CD4-positive, alpha-beta memory T cell (primary cell): ENCODE measurements around the gene MAPK8IP3. TPM values are rescaled to one million over a fixed set of nuclear protein-coding genes. Genes with fewer than 3 reads are reported as not detected.

Experiments
- CTCF ChIA-PET: fragments of 350-600 bp; sonication (Branson Sonifier 250); formaldehyde crosslinking; loops from one replicate; lab custom pipeline; 2021; ENCODE audit warnings: inconsistent platforms; ENCODE audit not compliant: partially characterized antibody; lab: Charles Lee
- POLR2A ChIA-PET: fragments of 350-600 bp; sonication (Branson Sonifier 250); formaldehyde crosslinking; loops from one replicate; lab custom pipeline; 2021; ENCODE audit not compliant: partially characterized antibody; lab: Charles Lee
- DNase-seq, 5 donors: peaks; one replicate each; pipeline versions ENCODE4 v3.0.0 to v3.0.0-alpha.2; 2020 to 2022; ENCODE audit warnings: mixed read lengths in 1 of 5
- H3K27ac ChIP-seq: one replicate; pipeline ENCODE4 v1.7.0; 2013; ENCODE audit warnings: low read depth, low read length
- H3K27me3 ChIP-seq: 2 replicates; pipeline ENCODE4 v1.7.0; 2013; ENCODE audit warnings: mild to moderate bottlenecking, low read length, moderate library complexity; ENCODE audit not compliant: insufficient read depth
- H3K36me3 ChIP-seq: 2 replicates; pipeline ENCODE4 v1.7.0; 2013; ENCODE audit warnings: mild to moderate bottlenecking, low read length, moderate library complexity; ENCODE audit not compliant: insufficient read depth
- H3K4me1 ChIP-seq: 2 replicates; pipeline ENCODE4 v1.7.0; 2013; ENCODE audit warnings: mild to moderate bottlenecking, low read length, moderate library complexity; ENCODE audit not compliant: insufficient read depth
- H3K4me3 ChIP-seq, 2 donors: one replicate each; pipeline ENCODE4 v1.7.0; 2013; ENCODE audit warnings: low read length in 2 of 2, mild to moderate bottlenecking in 1 of 2
- H3K9me3 ChIP-seq, 2 donors: one replicate each; pipeline ENCODE4 v1.7.0; 2013; ENCODE audit warnings: low read length in 2 of 2, control low read depth in 1 of 2; ENCODE audit not compliant: control insufficient read depth in 1 of 2
- H3K27ac Mint-ChIP-seq, 7 donors: one replicate each; pipeline ENCODE4 v1.8.0; 2020 to 2021; ENCODE audit warnings: mixed read lengths in 7 of 7, mild to moderate bottlenecking in 6 of 7, inconsistent platforms in 3 of 7, moderate library complexity in 3 of 7
- H3K27me3 Mint-ChIP-seq, 2 donors: one replicate each; pipeline ENCODE4 v1.8.0; 2020 to 2021; ENCODE audit warnings: mixed read lengths in 2 of 2
- H3K36me3 Mint-ChIP-seq, 2 donors: one replicate each; pipeline ENCODE4 v1.8.0; 2020 to 2021; ENCODE audit warnings: mixed read lengths in 2 of 2, inconsistent platforms in 1 of 2, mild to moderate bottlenecking in 1 of 2
- H3K4me1 Mint-ChIP-seq, 4 donors: one replicate each; pipeline ENCODE4 v1.8.0; 2020 to 2021; ENCODE audit warnings: mixed read lengths in 4 of 4, mild to moderate bottlenecking in 1 of 4
- H3K4me3 Mint-ChIP-seq, 8 donors: one replicate each; pipeline ENCODE4 v1.8.0; 2020 to 2021; ENCODE audit warnings: mixed read lengths in 8 of 8, mild to moderate bottlenecking in 7 of 8, moderate library complexity in 6 of 8, inconsistent platforms in 3 of 8
- H3K9me3 Mint-ChIP-seq, 8 donors: one replicate each; pipeline ENCODE4 v1.8.0; 2020 to 2021; ENCODE audit warnings: mixed read lengths in 8 of 8, mild to moderate bottlenecking in 5 of 8, inconsistent platforms in 3 of 8, moderate library complexity in 1 of 8
- intact Hi-C: fragments of 100-400 bp; cut with micrococcal nuclease; formaldehyde crosslinking; loops from one replicate; pipeline ENCODE4 v1.15.1; 2023
- polyA plus RNA-seq, 2 donors: library from polyadenylated mRNA; unstranded; fragments of 300-500 nt; fragmentation: Illumina TruSeq; gene quantifications; one replicate each; pipeline ENCODE4 v1.2.3, GENCODE V29; 2021
- total RNA-seq, 2 experiments: library from RNA; stranded (reverse); gene quantifications; one replicate each; pipeline ENCODE4 v1.2.3, GENCODE V29; 2021

Gene MAPK8IP3
- total and polyA plus RNA-seq, 4 experiments from 2014 or later: 0.86 to 248 (median 121) TPM

DNA sequence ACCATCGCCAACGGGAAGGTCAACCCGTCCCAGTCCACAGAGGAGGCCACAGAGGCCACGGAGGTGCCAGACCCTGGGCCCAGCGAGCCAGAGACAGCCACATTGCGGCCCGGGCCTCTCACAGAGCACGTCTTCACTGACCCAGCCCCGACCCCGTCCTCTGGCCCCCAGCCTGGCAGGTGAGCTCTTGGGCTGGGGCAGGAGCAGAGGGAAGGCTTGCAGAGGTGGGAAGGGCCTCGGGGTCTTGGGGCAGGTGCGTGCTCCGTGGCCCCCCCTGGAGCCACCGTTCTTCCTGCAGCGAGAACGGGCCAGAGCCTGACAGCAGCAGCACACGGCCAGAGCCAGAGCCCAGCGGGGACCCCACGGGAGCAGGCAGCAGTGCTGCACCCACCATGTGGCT, 60.2 kb downstream of the MAPK8IP3 start:
- no peaks in the 10 kb centered on the region for H3K9me3 Mint-ChIP-seq
- Histone ChIP-seq H3K27ac (no peak overlapping the region), H3K4me1 (peaks cover 7% of the 10 kb centered on the region), H3K9me3 (no peaks in the 10 kb centered on the region), H3K36me3 (peaks cover 24% of the 10 kb centered on the region), H3K27me3 (no peaks in the 10 kb centered on the region), H3K4me3 (no peak overlapping the region)
- H3K36me3 Mint-ChIP-seq: peaks cover 5 to 24% of the 10 kb centered on the region in 2 donors
- H3K27me3 Mint-ChIP-seq: no peaks in the 10 kb centered on the region
- no peak overlapping the region for H3K4me3 Mint-ChIP-seq
- intact Hi-C loops: no loop called here
- ChIA-PET POLR2A (interaction anchor here (11.4 kb wide), 1 partner anchor 14 kb away, joined by 185 read pairs; the partner anchor contains the start of genes NUBP2 and SPSB3), CTCF (no interaction called here)
- DNase-seq: no peak
- peaks cover 0 to 10% (median 4%) of the 10 kb centered on the region in 4 donors for H3K4me1 Mint-ChIP-seq
- no peak overlapping the region for H3K27ac Mint-ChIP-seq

DNA sequence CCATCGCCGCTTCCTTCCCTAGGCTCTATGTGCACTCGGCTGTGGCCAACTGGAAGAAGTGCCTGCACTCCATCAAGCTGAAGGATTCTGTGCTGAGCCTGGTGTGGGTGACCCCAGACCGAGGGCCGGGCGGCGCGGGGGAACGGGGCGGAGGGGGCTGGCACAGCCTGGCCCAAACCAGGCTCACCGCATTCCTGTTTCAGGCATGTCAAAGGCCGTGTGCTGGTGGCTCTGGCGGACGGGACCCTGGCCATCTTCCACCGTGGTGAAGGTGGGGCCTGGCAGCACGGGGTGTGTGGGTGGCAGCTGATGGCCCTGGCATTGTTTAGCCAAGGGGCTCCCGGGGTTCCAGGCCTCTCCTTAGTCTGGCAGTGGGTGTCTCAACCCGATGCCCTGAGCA, 60.7 kb downstream of the MAPK8IP3 start:
- H3K36me3 ChIP-seq: peaks cover 24% of the 10 kb centered on the region
- Mint-ChIP-seq H3K36me3 (peaks cover 4 to 22% of the 10 kb centered on the region in 2 donors), H3K4me1 (peaks cover under 1 to 10% (median 6%) of the 10 kb centered on the region in 4 donors), H3K27me3 (no peaks in the 10 kb centered on the region), H3K9me3 (no peaks in the 10 kb centered on the region), H3K27ac (peak overlapping the region in 1 of 7 donors; percentile 24), H3K4me3 (no peak overlapping the region)
- ChIA-PET CTCF (no interaction called here), POLR2A (interaction anchor here (9.4 to 11.4 kb wide), 2 partner anchors 14 to 60 kb away, joined by 66 to 185 read pairs; partner anchors contain the start of genes MAPK8IP3, NUBP2 and SPSB3)
- no peaks in the 10 kb centered on the region for H3K9me3 ChIP-seq
- H3K27ac ChIP-seq: no peak overlapping the region
- DNase-seq: no peak
- H3K4me3 ChIP-seq: no peak overlapping the region
- H3K27me3 ChIP-seq: no peaks in the 10 kb centered on the region
- H3K4me1 ChIP-seq: peaks cover 7% of the 10 kb centered on the region
- intact Hi-C loops: no loop called here

DNA sequence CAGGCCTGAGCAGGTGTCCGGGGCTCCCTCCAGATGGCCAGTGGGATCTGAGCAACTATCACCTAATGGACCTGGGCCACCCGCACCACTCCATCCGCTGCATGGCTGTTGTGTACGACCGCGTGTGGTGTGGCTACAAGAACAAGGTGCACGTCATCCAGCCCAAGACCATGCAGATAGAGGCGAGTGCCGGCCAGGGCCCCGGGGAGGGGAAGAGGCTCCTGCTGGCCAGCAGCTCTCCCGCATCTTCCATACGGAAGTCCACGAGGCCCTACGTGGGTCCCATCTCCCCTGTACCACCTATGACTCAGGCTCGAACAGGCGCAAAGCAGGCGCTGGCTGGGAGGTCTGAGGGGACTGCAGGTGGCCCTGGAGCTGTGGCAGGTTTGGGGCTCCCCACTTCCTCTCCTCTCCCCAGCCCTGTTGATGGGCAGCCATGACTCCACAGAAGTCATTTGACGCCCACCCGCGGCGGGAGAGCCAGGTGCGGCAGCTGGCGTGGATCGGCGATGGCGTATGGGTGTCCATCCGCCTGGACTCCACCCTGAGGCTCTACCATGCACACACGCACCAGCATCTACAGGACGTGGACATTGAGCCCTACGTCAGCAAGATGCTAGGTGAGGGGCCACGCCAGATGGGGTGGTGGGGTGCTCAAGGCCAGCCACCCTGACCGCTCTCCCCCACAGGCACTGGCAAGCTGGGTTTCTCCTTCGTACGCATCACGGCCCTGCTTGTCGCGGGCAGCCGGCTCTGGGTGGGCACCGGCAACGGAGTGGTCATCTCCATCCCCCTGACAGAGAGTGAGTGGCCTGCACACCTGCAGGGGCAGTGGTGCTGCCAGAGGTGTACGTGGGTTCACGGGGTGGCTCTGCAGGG, 61.4 kb downstream of the MAPK8IP3 start:
- Mint-ChIP-seq H3K27me3 (no peaks in the 10 kb centered on the region), H3K4me3 (no peak overlapping the region), H3K36me3 (peaks cover 4 to 26% of the 10 kb centered on the region in 2 donors), H3K9me3 (no peaks in the 10 kb centered on the region), H3K4me1 (peaks cover 6 to 17% (median 12%) of the 10 kb centered on the region in 4 donors), H3K27ac (peak overlapping the region in 1 of 7 donors; percentile 24)
- intact Hi-C loops: no loop called here
- Histone ChIP-seq H3K36me3 (peaks cover 21% of the 10 kb centered on the region), H3K9me3 (no peaks in the 10 kb centered on the region), H3K4me3 (no peak overlapping the region), H3K27ac (no peak overlapping the region), H3K27me3 (no peaks in the 10 kb centered on the region), H3K4me1 (peaks cover 13% of the 10 kb centered on the region)
- DNase-seq: no peak
- POLR2A ChIA-PET: interaction anchor here (9.4 to 11.4 kb wide), 2 partner anchors 13 to 61 kb away, joined by 66 to 185 read pairs; partner anchors contain the start of genes MAPK8IP3, NUBP2 and SPSB3
- CTCF ChIA-PET: no interaction called here

DNA sequence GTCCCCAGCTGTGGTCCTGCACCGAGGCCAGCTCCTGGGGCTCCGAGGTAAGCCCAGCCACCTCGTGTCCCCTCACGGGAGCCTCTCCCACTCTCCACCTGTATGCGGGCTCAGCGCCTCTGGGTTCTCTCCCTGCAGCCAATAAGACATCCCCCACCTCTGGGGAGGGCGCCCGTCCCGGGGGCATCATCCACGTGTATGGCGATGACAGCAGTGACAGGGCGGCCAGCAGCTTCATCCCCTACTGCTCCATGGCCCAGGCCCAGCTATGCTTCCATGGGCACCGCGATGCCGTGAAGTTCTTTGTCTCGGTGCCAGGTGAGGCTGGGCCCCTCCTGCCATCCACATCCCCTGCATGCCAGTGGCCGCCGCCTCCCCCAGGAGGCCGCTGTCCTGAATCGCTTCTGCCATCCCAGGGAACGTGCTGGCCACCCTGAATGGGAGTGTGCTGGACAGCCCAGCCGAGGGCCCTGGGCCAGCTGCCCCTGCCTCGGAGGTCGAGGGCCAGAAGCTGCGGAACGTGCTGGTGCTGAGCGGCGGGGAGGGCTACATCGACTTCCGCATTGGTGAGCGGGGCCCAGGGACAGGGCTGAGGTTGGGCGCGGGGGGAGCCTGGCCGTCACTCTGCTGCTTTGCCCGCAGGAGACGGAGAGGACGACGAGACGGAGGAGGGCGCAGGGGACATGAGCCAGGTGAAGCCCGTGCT, 62.2 kb downstream of the MAPK8IP3 start:
- Histone ChIP-seq H3K36me3 (peaks cover 12% of the 10 kb centered on the region), H3K27ac (no peak overlapping the region), H3K9me3 (no peaks in the 10 kb centered on the region), H3K27me3 (no peaks in the 10 kb centered on the region), H3K4me1 (peaks cover 14% of the 10 kb centered on the region), H3K4me3 (no peak overlapping the region)
- H3K27ac Mint-ChIP-seq: peak overlapping the region in 2 of 7 donors; percentile 18 to 19
- intact Hi-C loops: no loop called here
- H3K27me3 Mint-ChIP-seq: no peaks in the 10 kb centered on the region
- H3K4me1 Mint-ChIP-seq: peaks cover 6 to 18% (median 13%) of the 10 kb centered on the region in 4 donors
- no peak for DNase-seq
- ChIA-PET CTCF (no interaction called here), POLR2A (interaction anchor here (9.4 to 11.4 kb wide), 2 partner anchors 12 to 61 kb away, joined by 66 to 185 read pairs; partner anchors contain the start of genes MAPK8IP3, NUBP2 and SPSB3)
- peaks cover 4 to 28% of the 10 kb centered on the region in 2 donors for H3K36me3 Mint-ChIP-seq
- no peak overlapping the region for H3K4me3 Mint-ChIP-seq
- H3K9me3 Mint-ChIP-seq: no peaks in the 10 kb centered on the region

DNA sequence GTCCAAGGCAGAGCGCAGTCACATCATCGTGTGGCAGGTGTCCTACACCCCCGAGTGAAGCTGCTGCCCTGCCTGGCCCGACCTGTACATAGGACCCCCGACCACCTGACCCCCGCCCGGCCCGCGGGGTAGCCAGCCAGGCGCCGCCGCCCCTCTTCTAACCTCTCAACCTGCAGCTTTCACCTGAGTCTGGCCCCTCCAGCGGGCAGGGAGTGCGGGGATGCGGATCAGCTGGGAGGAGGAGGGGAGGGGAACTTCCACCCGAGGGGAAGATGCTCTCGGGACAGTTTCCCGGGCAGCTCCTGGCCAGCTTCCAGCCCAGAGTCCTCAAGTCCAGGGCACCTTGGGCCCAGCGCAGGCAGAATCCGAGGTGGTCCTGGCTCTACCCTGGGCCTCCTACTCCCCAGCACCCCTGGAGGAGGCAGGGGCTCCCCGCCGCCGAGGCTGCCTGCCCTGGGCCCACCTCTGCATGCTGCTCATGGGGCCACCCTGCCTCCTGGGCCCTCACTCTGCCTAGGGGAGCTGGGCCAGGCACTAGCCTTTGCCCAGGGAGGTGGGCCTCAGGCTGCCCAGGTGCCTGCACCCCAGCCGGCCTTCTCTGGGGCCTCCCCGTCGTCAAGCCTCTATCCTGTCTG, 62.9 kb downstream of the MAPK8IP3 start:
- ChIA-PET POLR2A (interaction anchor here (1.1 to 11.4 kb wide), 3 partner anchors 11 to 405 kb away, joined by 3 to 185 read pairs (median 66); partner anchors contain the start of genes MAPK8IP3, NUBP2 and SPSB3), CTCF (no interaction called here)
- peak overlapping the region in 1 of 7 donors; percentile 82 for H3K27ac Mint-ChIP-seq
- H3K4me3 Mint-ChIP-seq: peak overlapping the region in 1 of 8 donors; percentile 9
- intact Hi-C loops: no loop called here
- Histone ChIP-seq H3K27me3 (no peaks in the 10 kb centered on the region), H3K4me3 (no peak overlapping the region), H3K9me3 (no peaks in the 10 kb centered on the region), H3K27ac (no peak overlapping the region), H3K4me1 (peaks cover 17% of the 10 kb centered on the region), H3K36me3 (peaks cover 12% of the 10 kb centered on the region)
- peaks cover 4 to 28% of the 10 kb centered on the region in 2 donors for H3K36me3 Mint-ChIP-seq
- peaks cover 8 to 20% (median 14%) of the 10 kb centered on the region in 4 donors for H3K4me1 Mint-ChIP-seq
- no peaks in the 10 kb centered on the region for H3K27me3 Mint-ChIP-seq
- DNase-seq: no peak
- H3K9me3 Mint-ChIP-seq: no peaks in the 10 kb centered on the region

DNA sequence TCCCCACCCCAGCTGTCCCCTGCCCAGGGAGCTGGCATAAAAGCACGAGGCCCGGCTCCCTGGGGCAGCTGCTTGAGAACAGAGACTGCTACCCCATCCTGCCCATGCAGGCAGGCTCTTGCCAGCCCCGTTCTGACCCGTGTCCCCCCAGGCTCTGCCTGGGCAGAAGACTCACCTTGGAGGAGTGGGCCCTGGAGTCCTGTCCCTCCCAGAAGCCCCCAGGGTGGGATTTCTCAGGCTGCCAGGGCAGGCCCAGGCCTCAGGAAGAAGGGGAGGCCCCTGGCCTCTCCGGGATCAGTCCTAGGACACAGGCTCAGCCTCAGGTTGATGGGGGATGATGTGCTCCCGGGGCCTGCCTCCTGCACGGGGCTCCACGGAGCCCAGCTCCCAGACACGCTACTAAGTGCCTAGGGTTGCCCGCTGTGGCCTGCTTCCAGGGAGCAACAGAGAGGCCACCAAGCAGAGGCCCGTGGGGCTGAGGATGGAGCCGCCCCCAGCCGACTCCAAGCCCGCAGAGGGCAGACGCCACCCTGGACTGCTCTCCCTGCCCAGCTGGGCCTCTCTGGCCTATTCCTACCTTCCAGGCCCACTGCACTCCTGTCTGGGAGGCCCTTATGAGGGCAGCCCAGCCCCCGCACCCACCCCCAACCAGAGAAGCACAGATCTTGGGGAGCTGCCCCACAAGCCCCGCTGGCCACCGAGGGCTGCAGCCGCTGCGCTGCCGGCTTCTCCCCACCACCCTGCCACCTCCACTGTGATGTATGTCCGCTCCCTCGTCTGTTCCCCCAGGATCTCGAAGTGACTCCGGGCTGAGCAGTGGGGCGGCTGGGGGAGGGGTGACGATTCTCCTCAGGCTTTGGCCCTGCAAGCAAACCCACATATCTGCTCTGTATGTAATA, 63.7 kb downstream of the MAPK8IP3 start:
- no peaks in the 10 kb centered on the region for H3K27me3 Mint-ChIP-seq
- H3K27ac Mint-ChIP-seq: peak overlapping the region; percentile 29 to 82 (median 68)
- intact Hi-C loops: loop anchor here (2.0 to 5.0 kb wide), 2 partner anchors 63 to 763 kb away; partner anchors contain the start of genes CEMP1 and MAPK8IP3
- peak overlapping the region; percentile 69 to 85 (median 76) for H3K4me3 Mint-ChIP-seq
- no peak overlapping the region for H3K4me3 ChIP-seq
- ChIA-PET CTCF (no interaction called here), POLR2A (interaction anchor here (1.1 to 11.4 kb wide), 5 partner anchors 9 to 406 kb away, joined by 3 to 185 read pairs (median 36); partner anchors contain the start of genes FAHD1, HAGH, MAPK8IP3 and NUBP2)
- no peaks in the 10 kb centered on the region for H3K27me3 ChIP-seq
- peaks cover 25% of the 10 kb centered on the region for H3K4me1 ChIP-seq
- DNase-seq: no peak
- peak overlapping the region; percentile 72 for H3K27ac ChIP-seq
- H3K36me3 ChIP-seq: peaks cover 8% of the 10 kb centered on the region
- H3K36me3 Mint-ChIP-seq: peaks cover 4 to 28% of the 10 kb centered on the region in 2 donors
- no peaks in the 10 kb centered on the region for H3K9me3 ChIP-seq
- H3K4me1 Mint-ChIP-seq: peaks cover 9 to 26% (median 15%) of the 10 kb centered on the region in 4 donors
- no peaks in the 10 kb centered on the region for H3K9me3 Mint-ChIP-seq
